SK-N-MC (cell line): ENCODE measurements around the gene ATP13A4.

Source experiments
- EZH2 ChIP-seq: fragments of 200-600 bp; sonication (generic); IDR thresholded peaks from one replicate; pipeline ENCODE4 v1.6.1; 2017; ENCODE audit warnings: antibody characterized with exemption
- FOXP2 ChIP-seq: optimal IDR thresholded peaks from 2 replicates; pipeline ENCODE3; 2011; ENCODE audit warnings: mild to moderate bottlenecking, moderate library complexity; ENCODE audit not compliant: insufficient read depth; ENCODE audit errors: extremely low read length, control extremely low read depth
- POLR2AphosphoS5 ChIP-seq: IDR thresholded peaks from 2 replicates; pipeline ENCODE4 v1.6.1; 2012; ENCODE audit warnings: mild to moderate bottlenecking, low read depth, low read length, borderline replicate concordance

DNA sequence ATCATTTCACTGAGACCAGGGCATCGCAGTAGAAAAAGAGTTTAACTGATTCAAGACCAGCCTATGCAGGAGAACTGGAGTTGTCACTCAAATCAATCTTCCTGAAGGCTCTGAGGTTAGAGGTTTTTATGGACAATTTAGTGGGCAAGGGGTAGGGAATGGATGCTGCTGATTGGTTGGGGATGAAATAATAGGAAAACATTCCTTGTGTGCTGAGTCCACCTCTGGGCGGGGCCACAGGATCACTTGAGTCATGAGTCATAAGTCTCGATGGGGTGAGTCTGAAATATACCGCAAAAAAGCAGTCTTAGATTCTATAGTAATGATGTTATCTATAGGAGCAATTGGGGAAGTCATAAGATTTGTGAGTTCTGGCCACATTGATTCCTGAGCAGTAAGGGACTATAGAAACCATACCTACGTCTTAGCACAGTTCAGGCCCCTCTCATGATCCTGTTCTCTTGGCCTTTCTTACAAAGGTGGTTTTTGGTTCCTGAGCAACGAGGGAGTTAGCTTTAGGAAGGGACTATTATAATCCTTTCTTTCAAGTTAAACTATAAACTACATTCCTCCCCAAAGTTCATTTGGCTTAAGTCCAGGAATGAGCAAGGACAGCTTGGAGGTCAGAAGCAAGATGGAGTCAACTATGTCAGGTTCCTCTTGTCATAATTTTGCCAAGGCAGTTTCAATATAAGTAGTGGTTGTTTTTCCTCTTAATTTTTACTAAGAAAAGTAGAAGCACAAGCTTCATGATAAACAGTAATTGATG is 35.6 kb upstream of the ATP13A4 start:
- no peak for TF ChIP-seq POLR2AphosphoS5
- TF ChIP-seq EZH2, result no peak
- TF ChIP-seq FOXP2, result no peak
